ENCODE data around the gene DENND1A.

- TF ChIP-seq EZH2 (IDR thresholded peaks at IDR 0.05; ENCODE audit: low read depth, unreplicated experiment) (no peak), CTCF (conservative IDR thresholded peaks at IDR 0.05; ENCODE audit: low read depth in 2 of 2) (no peak), REST (IDR thresholded peaks at IDR 0.05; ENCODE audit: unreplicated experiment) (no peak), ETS1 (IDR thresholded peaks at IDR 0.05) (no peak), POLR2AphosphoS5 (IDR thresholded peaks at IDR 0.05; ENCODE audit: low read depth) (no peak), JUNB (IDR thresholded peaks at IDR 0.05; ENCODE audit: unreplicated experiment) (no peak)
Observed at GRCh38 chr9:123687246-123687751, 242.6 kb downstream of the DENND1A start.
